ENCODE measurements around the gene CHN2. TPM values are rescaled to one million over a fixed set of nuclear protein-coding genes. Genes with fewer than 3 reads are reported as not detected.

The CHN2 gene
- total RNA-seq, 4 donors from 2014 or later = 5.6 to 36.7 (median 16.8) TPM

DNA sequence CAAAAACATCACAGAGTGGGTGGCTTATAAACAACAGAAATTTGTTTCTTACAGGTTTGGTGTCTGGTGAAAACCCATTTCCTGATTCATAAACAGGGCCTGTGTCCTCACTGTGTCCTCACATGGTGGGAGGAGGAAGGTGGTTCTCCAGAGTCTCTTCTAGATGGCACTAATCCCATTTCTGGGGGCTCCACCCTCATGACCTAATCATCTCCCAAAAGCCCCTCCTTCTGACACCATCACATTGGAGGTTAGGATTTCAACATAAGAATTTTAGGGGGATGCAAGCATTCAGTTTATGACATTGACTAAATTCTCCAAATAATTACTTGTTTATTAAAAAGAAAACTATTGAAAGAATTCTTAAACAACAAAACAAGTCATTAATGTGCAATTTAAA lies 116.0 kb downstream of the CHN2 start:
- Histone ChIP-seq H3K36me3 (no peaks in the 10 kb centered on the region), H3K27ac (no peak overlapping the region), H3K9me3 (no peaks in the 10 kb centered on the region), H3K4me1 (no peaks in the 10 kb centered on the region), H3K27me3 (no peaks in the 10 kb centered on the region), H3K4me3 (no peak overlapping the region)
- in situ Hi-C loops (cut with MboI; ENCODE audit: low pct_ligation_motif_present in 1 of 4, low pct_unique_long_range_greater_than_20kb in 1 of 4, low sequenced_read_pairs in 3 of 4) (no loop called here), intact Hi-C loops (cut with DNase I; ENCODE audit: low total_unique reads) (no loop called here)
- DNase-seq = no peak
- TF ChIP-seq POLR2A (IDR thresholded peaks at IDR 0.05) = no peak
- TF ChIP-seq POLR2AphosphoS5 (IDR thresholded peaks at IDR 0.05) = no peak
- TF ChIP-seq, protein P1, sequence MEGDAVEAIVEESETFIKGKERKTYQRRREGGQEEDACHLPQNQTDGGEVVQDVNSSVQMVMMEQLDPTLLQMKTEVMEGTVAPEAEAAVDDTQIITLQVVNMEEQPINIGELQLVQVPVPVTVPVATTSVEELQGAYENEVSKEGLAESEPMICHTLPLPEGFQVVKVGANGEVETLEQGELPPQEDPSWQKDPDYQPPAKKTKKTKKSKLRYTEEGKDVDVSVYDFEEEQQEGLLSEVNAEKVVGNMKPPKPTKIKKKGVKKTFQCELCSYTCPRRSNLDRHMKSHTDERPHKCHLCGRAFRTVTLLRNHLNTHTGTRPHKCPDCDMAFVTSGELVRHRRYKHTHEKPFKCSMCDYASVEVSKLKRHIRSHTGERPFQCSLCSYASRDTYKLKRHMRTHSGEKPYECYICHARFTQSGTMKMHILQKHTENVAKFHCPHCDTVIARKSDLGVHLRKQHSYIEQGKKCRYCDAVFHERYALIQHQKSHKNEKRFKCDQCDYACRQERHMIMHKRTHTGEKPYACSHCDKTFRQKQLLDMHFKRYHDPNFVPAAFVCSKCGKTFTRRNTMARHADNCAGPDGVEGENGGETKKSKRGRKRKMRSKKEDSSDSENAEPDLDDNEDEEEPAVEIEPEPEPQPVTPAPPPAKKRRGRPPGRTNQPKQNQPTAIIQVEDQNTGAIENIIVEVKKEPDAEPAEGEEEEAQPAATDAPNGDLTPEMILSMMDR (IDR thresholded peaks at IDR 0.05) = no peak
- TF ChIP-seq EP300 (IDR thresholded peaks at IDR 0.05; ENCODE audit: low read depth) = no peak

DNA sequence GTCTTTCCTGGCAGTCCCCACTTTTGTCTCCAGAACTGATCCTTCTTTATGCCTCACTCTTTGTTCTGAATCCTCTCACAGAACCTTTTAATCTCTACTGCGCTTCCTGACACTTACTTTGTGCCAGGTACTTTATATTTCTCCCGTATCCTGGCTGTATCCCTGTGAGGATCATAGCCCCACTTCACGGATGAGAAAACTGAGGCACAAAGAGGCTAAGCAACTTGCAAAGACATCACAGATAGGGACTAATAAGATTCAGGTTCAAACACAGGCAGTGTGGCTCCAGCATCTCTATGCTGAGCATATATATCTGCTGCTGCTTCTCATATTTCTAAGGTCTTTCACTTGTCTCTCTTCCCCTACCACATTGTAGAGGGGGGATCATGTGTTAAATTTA lies 116.7 kb downstream of the CHN2 start:
- in situ Hi-C loops (cut with MboI; ENCODE audit: low pct_ligation_motif_present in 1 of 4, low pct_unique_long_range_greater_than_20kb in 1 of 4, low sequenced_read_pairs in 3 of 4) (no loop called here), intact Hi-C loops (cut with DNase I; ENCODE audit: low total_unique reads) (no loop called here)
- Histone ChIP-seq H3K4me1 (no peaks in the 10 kb centered on the region), H3K36me3 (no peaks in the 10 kb centered on the region), H3K9me3 (no peaks in the 10 kb centered on the region), H3K27me3 (no peaks in the 10 kb centered on the region), H3K4me3 (no peak overlapping the region), H3K27ac (no peak overlapping the region)
- no peak for DNase-seq
- WGBS, 2 donors (ENCODE audit: low coverage in 1 of 2) = 90 to 93% methylated on average over 2 to 3 of the region's 3 CpGs
- TF ChIP-seq POLR2AphosphoS5 (IDR thresholded peaks at IDR 0.05) = no peak
- no peak for TF ChIP-seq EP300 (IDR thresholded peaks at IDR 0.05; ENCODE audit: low read depth)
- TF ChIP-seq, protein P1 (IDR thresholded peaks at IDR 0.05) = no peak
- TF ChIP-seq POLR2A (IDR thresholded peaks at IDR 0.05) = no peak

DNA sequence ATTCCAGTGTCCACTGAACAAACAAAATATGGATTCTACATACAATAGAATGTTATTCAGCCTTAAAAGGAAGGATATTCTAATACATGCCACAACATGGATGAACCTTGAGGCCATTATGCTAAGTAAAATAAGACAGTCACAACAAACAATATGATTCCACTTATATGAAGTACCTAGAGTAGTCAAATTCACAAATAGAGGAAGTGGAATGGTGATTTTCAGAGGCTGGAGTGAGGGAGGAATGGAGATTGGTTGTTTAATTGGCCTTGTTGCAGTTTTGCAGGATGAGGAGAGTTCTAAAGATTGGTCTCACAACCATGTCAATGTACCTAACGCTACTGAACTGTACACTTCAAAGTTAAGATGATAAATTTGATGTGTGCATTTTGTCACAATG lies 119.6 kb downstream of the CHN2 start:
- WGBS, 2 donors (ENCODE audit: low coverage in 1 of 2) = 93 to 100% methylated on average over 1 of the region's 1 CpG
- no peak for DNase-seq
- no peaks in the 10 kb centered on the region for H3K27me3 ChIP-seq
- no peak for TF ChIP-seq EP300 (IDR thresholded peaks at IDR 0.05; ENCODE audit: low read depth)
- no peak for TF ChIP-seq POLR2AphosphoS5 (IDR thresholded peaks at IDR 0.05)
- TF ChIP-seq, protein P1 (IDR thresholded peaks at IDR 0.05) = no peak
- no peak for TF ChIP-seq POLR2A (IDR thresholded peaks at IDR 0.05)
- intact Hi-C loops (cut with DNase I; ENCODE audit: low total_unique reads) = no loop called here
- in situ Hi-C loops (cut with MboI; ENCODE audit: low pct_ligation_motif_present in 1 of 4, low pct_unique_long_range_greater_than_20kb in 1 of 4, low sequenced_read_pairs in 3 of 4) = no loop called here
- no peaks in the 10 kb centered on the region for H3K9me3 ChIP-seq
- no peak overlapping the region for H3K4me3 ChIP-seq
- no peaks in the 10 kb centered on the region for H3K36me3 ChIP-seq
- H3K4me1 ChIP-seq = no peaks in the 10 kb centered on the region
- H3K27ac ChIP-seq = no peak overlapping the region

DNA sequence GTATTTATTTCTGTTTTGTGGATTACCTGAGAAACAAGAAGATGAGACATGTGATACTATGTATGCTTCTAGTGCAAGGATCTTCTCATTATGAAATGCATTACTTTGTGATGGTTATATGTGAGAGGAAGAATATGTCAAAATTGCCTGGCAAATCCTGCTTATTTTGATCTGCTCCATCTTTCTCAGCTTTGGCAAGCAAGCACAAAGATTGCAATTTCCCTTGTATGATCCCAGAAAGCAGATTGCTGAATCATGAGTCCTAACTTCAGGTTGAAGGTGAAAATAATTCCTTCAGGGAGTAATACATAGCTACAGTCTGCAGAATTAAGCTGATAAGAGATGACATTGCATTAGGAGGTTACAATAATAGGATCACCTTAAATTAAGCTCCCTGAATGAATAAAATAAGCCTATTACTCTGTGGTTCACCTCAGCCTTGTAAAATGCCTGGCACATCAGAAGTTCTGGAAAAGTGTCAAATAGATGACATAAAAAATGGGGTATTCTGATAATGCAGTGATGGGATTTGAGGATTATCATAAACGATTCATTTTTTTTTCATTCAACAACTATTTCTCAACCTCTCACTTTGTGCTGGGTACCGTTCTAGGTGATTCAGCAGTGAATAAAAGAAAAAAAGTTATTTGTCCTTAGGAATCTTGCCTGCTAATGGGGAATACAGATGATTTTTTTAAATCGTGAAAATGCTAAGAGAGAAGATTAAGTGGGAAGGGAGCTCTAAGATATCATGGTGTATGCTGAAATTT lies 120.7 kb downstream of the CHN2 start:
- in situ Hi-C loops (cut with MboI; ENCODE audit: low pct_ligation_motif_present in 1 of 4, low pct_unique_long_range_greater_than_20kb in 1 of 4, low sequenced_read_pairs in 3 of 4) = no loop called here
- Histone ChIP-seq H3K4me3 (no peak overlapping the region), H3K27ac (no peak overlapping the region), H3K27me3 (no peaks in the 10 kb centered on the region), H3K9me3 (no peaks in the 10 kb centered on the region), H3K36me3 (no peaks in the 10 kb centered on the region), H3K4me1 (peaks cover 0 to 3% (median 0%) of the 10 kb centered on the region in 4 donors)
- TF ChIP-seq EP300 (IDR thresholded peaks at IDR 0.05; ENCODE audit: low read depth) (no peak), POLR2AphosphoS5 (IDR thresholded peaks at IDR 0.05) (no peak), POLR2A (IDR thresholded peaks at IDR 0.05) (no peak)
- TF ChIP-seq, protein P1 (IDR thresholded peaks at IDR 0.05) = no peak
- intact Hi-C loops (cut with DNase I; ENCODE audit: low total_unique reads) = no loop called here
- WGBS, 2 donors (ENCODE audit: low coverage in 1 of 2) = 84 to 88% methylated on average over 3 of the region's 3 CpGs
- DNase-seq = no peak

Data from transverse colon (tissue), 4 donors.